GM18868 (cell line): ENCODE measurements around the gene ANAPC2.

Experiments
- ATAC-seq: cut with Tn5 transposase; IDR thresholded peaks from one replicate; pipeline ENCODE4 v1.9.1; 2021; ENCODE audit warnings: mild to moderate bottlenecking, moderate library complexity; ENCODE audit not compliant: unreplicated experiment

The ANAPC2 gene

GRCh38 chr9:137188490-137189296, at the start of gene ANAPC2, which contains the start of gene SSNA1:
Gene ANAPC2 (minus strand): TSS chr9:137188560. CDS start chr9:137188532, 28 bp downstream.
Gene SSNA1 (plus strand): TSS chr9:137188676. CDS start chr9:137188727, 51 bp downstream.
- ATAC-seq: peak; percentile 79

DNA sequence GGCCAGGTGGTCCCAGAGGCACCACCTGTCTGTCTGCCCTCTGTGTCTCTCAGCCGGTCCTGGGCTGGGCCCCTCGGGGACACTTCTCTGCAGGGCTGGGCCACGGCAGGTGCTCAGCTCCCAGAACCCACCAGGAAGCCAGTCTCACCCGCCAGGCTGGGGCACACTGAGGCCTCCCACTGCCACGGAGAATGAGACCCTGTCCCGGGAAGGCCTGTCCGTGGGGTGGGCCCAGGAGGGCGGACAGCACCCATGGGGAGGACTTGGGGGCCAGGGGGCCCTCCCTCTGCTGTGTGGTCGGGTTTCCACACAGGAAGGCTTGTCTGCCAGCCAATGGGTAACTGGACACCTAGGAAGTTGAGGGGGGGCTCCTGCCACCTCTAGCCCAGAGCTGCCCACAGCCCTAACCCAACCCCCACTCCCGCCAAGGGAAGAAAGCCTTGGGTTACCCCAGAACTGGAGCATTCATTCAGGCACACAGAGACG, 48.6 kb upstream of the ANAPC2 start:
- ATAC-seq: no peak

DNA sequence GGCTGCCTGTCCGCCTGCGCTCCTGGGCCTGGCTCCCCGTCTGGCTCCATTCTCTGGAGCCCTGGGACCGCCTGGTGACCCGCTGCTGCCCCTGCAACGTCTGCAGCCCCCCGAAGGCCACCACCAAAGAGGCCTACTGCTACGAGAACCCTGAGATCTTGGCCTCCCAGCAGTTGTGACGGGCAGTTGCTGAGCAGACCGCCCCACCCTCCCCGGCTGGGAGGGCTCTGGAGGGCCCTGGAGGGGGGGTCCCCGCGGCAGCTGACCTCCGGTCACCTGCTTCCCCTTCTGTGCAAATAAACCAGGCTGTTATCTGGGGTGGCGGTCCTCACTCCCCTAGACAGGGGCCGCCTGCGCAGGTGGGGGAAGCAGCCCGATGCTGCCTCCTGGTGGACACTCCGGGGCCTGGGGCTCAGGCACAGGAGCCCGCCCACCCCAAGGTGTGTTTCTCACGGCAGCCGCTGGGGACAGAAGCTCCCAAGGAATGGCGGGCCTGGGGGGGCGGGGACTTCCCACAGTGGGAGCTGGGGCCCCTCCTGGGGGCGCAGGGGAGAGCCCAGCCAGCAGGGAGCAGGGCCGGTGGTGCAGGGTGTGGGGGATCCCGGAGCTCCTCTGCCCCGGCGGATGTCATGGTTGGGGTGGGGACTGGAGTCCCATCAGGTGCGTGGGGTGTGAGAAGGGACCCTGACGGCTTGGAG, 48.0 kb upstream of the ANAPC2 start:
- peak; percentile 22 for ATAC-seq

- no peak for ATAC-seq
Observed at GRCh38 chr9:137235424-137236237, 47.3 kb upstream of the ANAPC2 start.

DNA sequence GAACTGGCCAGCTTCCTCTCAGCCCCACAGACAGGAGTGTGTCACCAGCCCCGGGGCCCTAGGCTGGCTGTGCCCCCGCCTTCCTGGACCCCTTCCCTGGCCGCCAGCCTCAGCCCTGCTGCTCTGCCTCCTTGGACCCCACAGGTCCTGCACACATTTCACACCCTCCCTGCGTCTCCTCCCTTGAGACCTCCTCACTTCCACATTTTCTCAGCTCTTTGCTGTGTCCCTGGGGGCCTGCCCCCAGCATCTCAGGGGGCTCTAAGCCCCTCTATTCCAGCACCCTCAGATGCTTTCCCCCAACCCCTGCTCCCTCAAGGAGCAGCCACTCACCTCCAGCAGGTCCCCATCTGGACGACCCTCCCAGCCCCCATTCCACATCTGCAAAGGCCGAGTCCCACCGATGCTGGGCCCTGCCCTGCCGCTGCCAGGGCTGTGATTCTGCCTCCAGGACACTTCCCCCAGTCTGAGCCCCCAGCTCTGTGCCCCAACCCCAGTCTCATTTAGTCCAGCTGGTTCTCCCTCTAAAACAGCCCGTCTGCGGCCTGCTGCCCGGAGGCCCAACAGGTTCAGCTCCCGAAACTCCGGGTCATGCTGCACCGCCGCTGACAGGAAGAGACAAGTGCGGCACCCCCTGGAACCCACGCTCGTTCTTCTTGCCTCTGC, 46.5 kb upstream of the ANAPC2 start:
- ATAC-seq: no peak

GRCh38 chr9:137234055-137234697, 45.8 kb upstream of the ANAPC2 start:
- ATAC-seq: no peak

DNA sequence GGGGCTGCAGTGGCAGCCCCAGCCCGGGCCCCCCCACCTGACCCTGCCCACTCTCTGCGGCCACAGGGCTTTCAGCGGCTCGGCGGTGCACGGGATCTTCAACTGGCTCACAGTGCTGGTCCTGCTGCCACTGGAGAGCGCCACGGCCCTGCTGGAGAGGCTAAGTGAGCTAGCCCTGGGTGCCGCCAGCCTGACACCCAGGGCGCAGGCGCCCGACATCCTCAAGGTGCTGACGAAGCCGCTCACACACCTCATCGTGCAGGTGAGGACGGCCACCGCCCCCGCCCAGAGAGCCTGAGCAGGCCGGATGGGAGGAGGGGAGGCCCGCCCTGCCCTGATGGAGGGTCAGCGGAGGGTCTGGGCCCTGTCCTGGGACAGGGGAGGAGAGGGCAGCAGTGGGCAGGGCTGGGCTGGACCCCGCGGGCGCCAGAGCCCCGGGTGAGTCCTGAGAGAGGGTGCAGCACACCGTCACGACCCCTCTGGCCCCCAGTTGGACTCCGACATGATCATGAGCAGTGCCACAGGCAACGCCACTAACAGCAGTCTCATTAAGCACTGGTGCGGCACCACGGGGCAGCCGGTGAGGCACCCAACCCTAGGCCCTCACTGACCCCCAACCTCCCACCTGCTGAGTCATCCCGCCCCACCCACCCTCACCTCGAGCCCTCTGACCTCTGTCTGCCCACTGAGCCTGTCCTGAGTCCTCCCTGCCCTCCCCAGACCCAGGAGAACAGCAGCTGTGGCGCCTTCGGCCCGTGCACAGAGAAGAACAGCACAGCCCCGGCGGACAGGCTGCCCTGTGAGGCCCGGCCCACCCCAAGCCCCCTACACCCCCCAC, 45.0 kb upstream of the ANAPC2 start:
- no peak for ATAC-seq

DNA sequence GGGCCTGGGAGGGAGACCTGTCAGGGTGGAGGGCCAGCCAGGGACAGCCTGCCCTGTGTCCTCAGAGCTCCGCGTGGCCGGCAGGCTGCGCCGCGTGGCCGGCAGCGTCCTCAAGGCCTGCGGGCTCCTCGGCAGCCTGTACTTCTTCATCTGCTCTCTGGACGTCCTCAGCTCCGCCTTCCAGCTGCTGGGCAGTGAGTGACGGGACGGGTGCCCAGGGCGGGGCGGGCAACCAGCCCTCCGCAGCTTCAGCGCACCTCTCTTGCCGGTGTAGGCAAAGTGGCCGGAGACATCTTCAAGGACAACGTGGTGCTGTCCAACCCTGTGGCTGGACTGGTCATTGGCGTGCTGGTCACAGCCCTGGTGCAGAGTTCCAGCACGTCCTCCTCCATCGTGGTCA, 44.1 kb upstream of the ANAPC2 start:
- no peak for ATAC-seq

- ATAC-seq: no peak
Observed at GRCh38 chr9:137232101-137232500, 43.7 kb upstream of the ANAPC2 start.

GRCh38 chr9:137231372-137232039, 43.1 kb upstream of the ANAPC2 start:
- no peak for ATAC-seq

DNA sequence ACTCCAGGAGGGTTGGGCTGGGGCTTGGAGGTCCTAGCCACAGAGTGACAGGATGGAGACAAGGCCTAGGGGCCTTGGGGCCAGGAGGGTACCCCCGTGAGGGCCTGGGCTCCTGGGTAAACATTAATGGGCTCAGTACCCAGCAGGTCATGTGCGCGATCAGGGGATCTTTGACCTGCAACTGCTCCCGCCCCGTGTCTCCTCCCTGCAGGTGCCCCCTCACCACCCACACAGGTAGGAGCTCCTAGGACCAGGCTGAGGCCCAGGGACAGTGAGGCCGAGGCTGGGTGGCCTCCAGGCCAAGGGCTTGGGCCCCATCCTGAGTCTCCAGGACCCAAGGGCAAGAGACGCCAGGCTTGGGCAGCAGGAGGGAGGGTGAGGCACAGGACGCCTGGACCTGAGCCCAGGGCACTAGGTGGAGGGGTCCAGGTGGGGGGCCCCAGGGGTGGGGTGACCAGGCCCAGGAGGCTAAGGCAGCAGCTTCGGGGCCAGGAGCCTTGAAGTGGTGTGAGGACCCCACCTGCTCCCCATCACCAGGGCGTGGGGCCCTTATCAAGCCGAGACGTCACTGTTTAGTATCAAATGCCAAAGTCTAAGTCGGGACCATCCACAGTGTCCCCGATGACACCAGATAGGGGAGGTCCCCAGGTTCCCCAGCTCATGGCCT, 42.5 kb upstream of the ANAPC2 start, which contains the start of gene SLC34A3:
Gene SLC34A3, plus strand, starts transcription at position 197 of the 667 bp plus-strand sequence. CDS start 802 bp downstream, outside the sequence.
- ATAC-seq: no peak

- ATAC-seq: no peak
Observed at GRCh38 chr9:137229903-137230704, 41.7 kb upstream of the ANAPC2 start.

GRCh38 chr9:137228968-137229896, 40.9 kb upstream of the ANAPC2 start:
- ATAC-seq: no peak

DNA sequence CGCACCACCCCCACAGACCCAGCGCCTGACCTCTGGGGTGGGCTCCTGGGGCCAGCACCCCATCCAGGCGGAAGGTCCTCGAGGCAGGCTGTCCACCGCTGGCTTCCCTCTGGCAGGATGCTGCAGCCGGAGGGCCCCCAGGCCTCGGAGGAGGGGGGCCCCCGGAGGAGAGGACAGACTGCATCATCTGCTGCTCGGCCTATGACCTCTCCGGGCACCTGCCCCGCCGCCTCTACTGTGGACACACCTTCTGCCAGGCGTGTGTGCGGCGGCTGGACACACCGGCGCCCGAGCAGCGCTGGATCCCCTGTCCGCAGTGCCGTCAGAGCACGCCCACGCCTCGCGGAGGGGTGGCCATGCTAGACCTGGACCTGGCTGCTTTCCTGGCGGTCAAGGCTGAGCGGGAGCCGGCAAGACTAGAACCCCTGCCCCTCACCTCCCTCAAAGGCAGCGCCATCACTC, 40.2 kb upstream of the ANAPC2 start:
- ATAC-seq: no peak

- no peak for ATAC-seq
Observed at GRCh38 chr9:137227853-137228505, 39.6 kb upstream of the ANAPC2 start.
